HG02884 (cell line): ENCODE data around the gene CLEC2D.
"Not testable (repeated sequence)": the region's sequence is repeated elsewhere in the genome, so short reads cannot be mapped to it uniquely, and the experiment has no call there.

Source experiments
- ATAC-seq: cut with Tn5 transposase; IDR thresholded peaks from one replicate; pipeline ENCODE4 v1.9.1; 2021; ENCODE audit warnings: mild to moderate bottlenecking, moderate library complexity; ENCODE audit not compliant: unreplicated experiment

Gene CLEC2D

GRCh38 chr12:9651265-9651729, 18.2 kb upstream of the CLEC2D start:
- ATAC-seq, result no peak

GRCh38 chr12:9660046-9660445, 9.5 kb upstream of the CLEC2D start:
- ATAC-seq, result no peak

DNA sequence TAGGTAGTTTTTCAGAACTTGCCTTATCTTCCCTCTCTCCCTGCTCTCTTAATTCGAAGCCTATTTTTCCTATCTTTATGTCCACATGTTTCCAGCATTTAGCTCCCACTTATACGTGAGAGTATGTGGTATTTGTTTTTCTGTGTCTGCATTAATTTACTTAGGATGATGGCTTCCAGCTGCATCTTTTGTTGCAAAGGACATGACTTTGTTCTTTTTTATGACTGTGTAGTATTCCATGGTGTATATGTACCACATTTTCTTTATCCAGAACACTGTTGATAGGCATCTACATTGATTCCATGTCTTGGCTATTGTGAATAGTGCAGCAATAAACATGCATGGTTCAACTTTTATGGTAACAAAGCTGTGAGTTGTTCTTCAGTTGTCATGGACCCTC, 7.8 kb upstream of the CLEC2D start:
- ATAC-seq, result no peak

GRCh38 chr12:9662488-9662887, 7.0 kb upstream of the CLEC2D start:
- ATAC-seq, result no peak

DNA sequence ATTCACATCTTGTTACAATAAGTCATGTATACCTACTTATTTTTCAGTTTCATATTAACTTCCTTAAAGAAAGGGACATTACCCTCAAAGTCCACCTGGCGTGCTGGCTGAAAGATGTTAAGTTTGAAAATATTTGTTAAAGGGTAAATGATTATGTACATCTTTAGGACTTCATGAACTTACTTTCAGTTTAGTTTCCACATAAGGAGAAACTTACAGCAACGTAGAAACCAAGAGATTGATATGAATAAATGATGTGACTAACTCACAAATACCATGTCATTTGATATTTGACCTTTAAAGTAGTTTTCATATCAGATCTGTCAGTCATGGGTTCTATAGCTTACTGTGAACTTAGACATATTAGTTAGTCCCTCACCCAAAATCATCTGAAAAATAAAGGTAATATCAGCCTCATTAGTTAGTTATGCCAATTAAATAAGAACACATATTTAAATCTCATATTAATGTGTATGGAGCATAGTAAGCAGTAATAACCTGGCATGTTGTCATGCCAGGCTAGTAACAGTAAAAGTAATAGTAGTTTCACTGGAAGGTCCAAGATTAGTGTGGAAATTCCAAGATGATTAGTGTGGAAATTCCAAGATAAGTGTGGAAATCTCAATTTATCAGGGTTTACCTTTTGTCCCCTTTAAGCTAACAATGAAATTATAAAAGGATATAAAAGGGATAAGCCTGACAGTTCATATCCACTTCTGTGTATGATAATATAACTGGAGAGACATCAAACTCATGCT, 1.9 kb upstream of the CLEC2D start:
- no peak for ATAC-seq

DNA sequence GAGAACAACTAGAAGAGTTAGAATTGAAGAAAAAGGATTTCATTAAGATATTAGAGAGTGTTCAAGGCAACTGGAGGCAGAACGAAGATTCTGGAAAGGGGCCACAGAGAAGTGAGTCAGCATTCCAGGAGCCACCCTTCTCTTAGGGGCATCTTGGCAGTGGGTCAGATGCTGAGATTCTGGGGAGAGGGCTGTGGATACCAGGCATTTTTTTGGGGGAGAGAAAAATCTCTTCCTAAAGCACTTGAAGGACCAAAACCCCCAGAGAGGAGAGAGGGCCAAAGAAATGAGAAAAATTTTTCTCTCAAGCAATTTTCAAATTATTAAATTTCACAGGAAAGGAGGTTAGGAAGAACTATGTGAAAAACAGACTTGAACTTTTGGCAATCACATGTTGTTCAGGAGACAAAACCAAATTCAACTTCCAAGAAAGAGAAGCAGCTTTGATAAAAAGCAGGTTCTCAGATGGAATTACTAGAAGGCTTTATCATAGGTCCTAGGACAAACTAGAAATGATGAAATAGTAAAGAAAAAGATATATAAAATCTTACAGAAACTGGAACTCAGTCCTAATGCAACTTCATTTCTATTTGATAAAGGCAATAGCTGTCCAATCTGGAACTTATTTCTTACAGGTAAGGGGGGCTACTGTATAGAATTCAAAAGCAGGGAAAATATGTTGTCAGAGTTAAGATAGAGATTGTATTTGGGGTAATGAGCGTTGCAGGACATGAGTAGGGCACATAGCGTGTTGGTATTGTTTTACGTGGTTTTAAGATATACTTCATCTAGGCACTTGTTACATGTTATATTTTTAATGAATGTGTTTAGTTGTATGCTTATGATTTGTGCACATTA, 1.1 kb upstream of the CLEC2D start:
- ATAC-seq, result no peak

DNA sequence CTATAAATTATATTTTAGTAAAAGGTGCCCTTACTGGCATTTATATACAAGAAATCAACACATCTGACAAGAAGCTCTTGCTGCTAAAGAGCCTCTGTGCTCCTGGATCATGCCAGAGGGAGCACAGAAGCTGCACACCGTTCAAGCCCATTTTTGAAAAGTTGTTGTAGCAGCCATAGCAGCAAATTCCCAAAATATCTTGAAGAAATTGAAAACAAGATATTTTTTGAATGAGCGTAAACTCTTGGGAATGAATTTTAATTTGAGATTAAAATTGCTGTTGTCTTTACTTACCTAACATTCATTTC, 540 bp upstream of the CLEC2D start:
- ATAC-seq, result no peak

GRCh38 chr12:9672340-9672739, 2.8 kb downstream of the CLEC2D start:
- ATAC-seq, result not testable (repeated sequence)

GRCh38 chr12:9673404-9674225, 4.1 kb downstream of the CLEC2D start:
- peak; percentile 38 for ATAC-seq

DNA sequence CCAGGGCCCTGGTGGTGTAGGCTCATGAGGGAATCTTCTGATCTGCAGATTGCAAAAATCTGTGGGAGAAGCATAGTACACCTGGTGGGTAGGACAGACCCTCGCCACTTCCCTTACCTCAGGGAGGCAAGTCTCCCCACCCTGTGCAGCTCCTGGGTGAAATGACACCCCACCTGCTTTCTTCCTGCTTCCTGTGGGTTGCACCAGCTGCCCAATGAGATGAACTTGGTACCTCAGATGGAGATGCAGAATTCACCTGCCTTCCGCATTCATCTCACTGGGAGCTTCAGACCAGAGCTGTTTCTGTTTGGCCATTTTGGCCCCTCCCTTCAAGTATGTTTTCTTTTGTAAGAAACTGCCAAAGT, 4.7 kb downstream of the CLEC2D start:
- no peak for ATAC-seq

- not testable (repeated sequence) for ATAC-seq
These were observed 13.0 kb downstream of the CLEC2D start for GRCh38 chr12:9682508-9682907.

DNA sequence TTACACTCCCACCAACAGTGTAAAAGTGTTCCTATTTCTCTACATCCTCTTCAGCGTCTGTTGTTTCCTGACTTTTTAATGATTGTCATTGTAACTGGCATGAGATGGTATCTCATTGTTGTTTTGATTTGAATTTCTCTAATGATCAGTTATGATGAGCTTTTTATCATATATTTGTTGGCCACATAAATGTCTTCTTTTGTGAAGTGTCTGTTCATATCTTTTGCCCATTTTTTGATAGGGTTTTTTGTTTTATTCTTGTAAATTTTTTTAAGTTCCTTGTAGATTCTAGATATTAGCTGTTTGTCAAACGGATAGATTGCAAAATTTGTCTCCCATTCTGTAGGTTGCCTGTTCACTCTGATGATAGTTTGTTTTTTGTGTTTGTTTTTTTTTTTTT, 13.4 kb downstream of the CLEC2D start:
- ATAC-seq, result not testable (repeated sequence)

- not testable (repeated sequence) for ATAC-seq
These were observed 15.9 kb downstream of the CLEC2D start for GRCh38 chr12:9685366-9685765.

GRCh38 chr12:9685915-9686314, 16.4 kb downstream of the CLEC2D start:
- ATAC-seq, result no peak

- no peak for ATAC-seq
These were observed 17.7 kb downstream of the CLEC2D start for GRCh38 chr12:9687228-9687627.

DNA sequence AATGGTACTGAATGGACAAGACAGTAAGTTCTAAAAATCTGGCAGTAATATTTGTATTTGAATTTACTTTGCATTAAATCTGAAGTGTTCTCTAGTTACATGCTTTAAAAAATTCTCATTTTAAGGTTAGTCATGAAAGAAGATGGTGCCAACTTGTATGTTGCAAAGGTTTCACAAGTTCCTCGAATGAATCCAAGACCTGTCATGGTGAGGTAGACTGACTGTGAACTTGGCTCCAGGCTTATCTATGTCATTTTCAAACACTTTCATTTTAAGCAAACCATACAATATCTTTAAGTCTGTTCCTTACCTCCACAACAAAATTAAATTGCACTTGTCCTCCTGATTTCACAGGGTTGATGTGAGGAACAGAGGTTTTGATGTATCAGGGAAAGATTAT, 23.4 kb downstream of the CLEC2D start:
- no peak for ATAC-seq

- ATAC-seq, result no peak
These were observed 24.7 kb downstream of the CLEC2D start for GRCh38 chr12:9694241-9694640.

GRCh38 chr12:9695150-9695549, 25.6 kb downstream of the CLEC2D start:
- not testable (repeated sequence) for ATAC-seq

- not testable (repeated sequence) for ATAC-seq
These were observed 26.1 kb downstream of the CLEC2D start for GRCh38 chr12:9695661-9696060.

DNA sequence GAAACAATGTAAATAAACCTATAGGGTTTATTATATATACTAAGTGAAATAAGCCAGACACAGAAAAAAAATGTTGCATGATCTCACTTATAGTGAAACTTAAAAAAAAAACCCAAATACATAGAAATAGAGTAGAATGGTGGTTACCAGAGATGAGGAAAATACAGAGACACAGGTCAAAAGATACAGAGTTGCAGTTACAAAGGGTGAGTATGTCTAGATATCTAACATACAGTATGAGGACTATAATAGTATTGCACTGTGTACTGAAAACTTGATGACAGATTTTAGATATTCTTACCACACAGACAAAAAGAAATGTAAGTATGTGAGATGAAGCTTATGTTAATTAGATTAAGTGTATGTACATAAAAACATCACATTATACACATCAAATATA, 28.1 kb downstream of the CLEC2D start:
- no peak for ATAC-seq

- ATAC-seq, result no peak
These were observed 29.2 kb downstream of the CLEC2D start for GRCh38 chr12:9698681-9699080.
